ENCODE results near the gene CLTA. TPM values are rescaled to one million over a fixed set of nuclear protein-coding genes. Genes with fewer than 3 reads are reported as not detected.
A peak's percentile ranks its signal among the peaks of the same experiment; 100 is the strongest.

CLTA gene
- total RNA-seq, 2 experiments from 2014 or later: 150 to 171 TPM

DNA sequence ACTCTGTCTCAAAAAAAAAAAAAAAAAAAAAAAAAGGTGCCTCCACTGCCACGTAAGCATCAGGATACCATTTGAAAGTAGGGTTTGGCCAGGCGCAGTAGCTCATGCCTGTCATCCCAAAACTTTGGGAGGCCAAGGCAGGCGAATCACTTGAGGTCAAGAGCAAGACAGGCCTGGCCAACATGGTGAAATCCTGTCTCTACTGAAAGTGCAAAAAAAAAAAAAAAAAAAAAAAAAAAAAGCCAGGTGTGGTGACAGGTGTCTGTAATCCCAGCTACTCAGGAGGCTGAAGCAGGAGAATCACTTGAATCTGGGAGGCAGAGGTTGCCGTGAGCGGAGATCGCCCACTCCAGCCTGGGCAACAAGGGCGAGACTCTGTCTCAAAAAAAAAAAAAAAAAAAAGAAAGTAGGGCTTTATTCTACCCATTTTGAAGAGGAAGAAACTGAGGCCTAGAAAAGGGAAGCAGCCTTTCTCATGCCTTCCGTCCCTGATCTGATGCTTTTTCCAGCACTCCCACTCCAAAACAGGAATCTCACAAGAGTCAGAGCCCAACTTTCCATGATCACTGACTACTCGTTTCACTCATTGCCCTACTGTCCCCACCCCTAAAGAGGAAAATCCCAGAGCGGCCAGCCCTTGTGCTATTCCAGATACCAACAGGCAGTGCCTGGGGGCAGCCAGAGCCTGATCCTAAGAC, 37.8 kb upstream of the CLTA start:
- peak overlapping the region; percentile 74 for H3K4me2 ChIP-seq (ENCODE audit: low read length)
- TF ChIP-seq, protein P1, sequence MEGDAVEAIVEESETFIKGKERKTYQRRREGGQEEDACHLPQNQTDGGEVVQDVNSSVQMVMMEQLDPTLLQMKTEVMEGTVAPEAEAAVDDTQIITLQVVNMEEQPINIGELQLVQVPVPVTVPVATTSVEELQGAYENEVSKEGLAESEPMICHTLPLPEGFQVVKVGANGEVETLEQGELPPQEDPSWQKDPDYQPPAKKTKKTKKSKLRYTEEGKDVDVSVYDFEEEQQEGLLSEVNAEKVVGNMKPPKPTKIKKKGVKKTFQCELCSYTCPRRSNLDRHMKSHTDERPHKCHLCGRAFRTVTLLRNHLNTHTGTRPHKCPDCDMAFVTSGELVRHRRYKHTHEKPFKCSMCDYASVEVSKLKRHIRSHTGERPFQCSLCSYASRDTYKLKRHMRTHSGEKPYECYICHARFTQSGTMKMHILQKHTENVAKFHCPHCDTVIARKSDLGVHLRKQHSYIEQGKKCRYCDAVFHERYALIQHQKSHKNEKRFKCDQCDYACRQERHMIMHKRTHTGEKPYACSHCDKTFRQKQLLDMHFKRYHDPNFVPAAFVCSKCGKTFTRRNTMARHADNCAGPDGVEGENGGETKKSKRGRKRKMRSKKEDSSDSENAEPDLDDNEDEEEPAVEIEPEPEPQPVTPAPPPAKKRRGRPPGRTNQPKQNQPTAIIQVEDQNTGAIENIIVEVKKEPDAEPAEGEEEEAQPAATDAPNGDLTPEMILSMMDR (conservative IDR thresholded peaks at IDR 0.05; ENCODE audit: low read length): no peak
- TF ChIP-seq EZH2phosphoT487 (IDR thresholded peaks at IDR 0.05; ENCODE audit: borderline replicate concordance, low read depth, low read length): no peak
- ChIA-PET POLR2A (interaction anchor here (0.6 to 2.5 kb wide), 15 partner anchors 8 to 1255 kb away, joined by 3 to 13 read pairs (median 5); no protein-coding TSS in a partner anchor), CTCF (ENCODE audit: unreplicated experiment) (interaction anchor here (0.6 to 2.5 kb wide), 4 partner anchors 14 to 403 kb away, joined by 3 to 8 read pairs (median 6); partner anchors contain the start of gene RECK)
- H3K9me3 ChIP-seq (ENCODE audit: low read length): 0 out of 2 replicates have a peak, but pooled peaks cover 4% of the 10 kb centered on the region
- peaks cover 46% of the 10 kb centered on the region for H3K4me1 ChIP-seq (ENCODE audit: insufficient read depth, low read length, poor library complexity, severe bottlenecking)
- DNase-seq (ENCODE audit: low spot score): peak; percentile 28
- no peaks in the 10 kb centered on the region for H3K79me2 ChIP-seq (ENCODE audit: insufficient read depth, low read depth, low read length)
- BruUV-seq (replicated peaks): no TSS peak
- H3K4me3 ChIP-seq (ENCODE audit: low read depth, low read length, poor library complexity, severe bottlenecking): peak overlapping the region; percentile 4
- H3K36me3 ChIP-seq (ENCODE audit: insufficient read depth, low read length): no peaks in the 10 kb centered on the region
- intact Hi-C loops (cut with micrococcal nuclease; ENCODE audit: unreplicated experiment): loop anchor here (2.0 to 5.0 kb wide), 2 partner anchors 38 to 51 kb away; partner anchors contain the start of gene CLTA
- H3K27ac ChIP-seq (ENCODE audit: low read depth, low read length, poor library complexity, severe bottlenecking): peak overlapping the region; percentile 74
- H4K20me1 ChIP-seq (ENCODE audit: insufficient read depth, low read length): no peaks in the 10 kb centered on the region
- H2AFZ ChIP-seq (ENCODE audit: low read length): peak overlapping the region; percentile 43
- H3K9me2 ChIP-seq (ENCODE audit: insufficient read depth, low read length): no peaks in the 10 kb centered on the region

DNA sequence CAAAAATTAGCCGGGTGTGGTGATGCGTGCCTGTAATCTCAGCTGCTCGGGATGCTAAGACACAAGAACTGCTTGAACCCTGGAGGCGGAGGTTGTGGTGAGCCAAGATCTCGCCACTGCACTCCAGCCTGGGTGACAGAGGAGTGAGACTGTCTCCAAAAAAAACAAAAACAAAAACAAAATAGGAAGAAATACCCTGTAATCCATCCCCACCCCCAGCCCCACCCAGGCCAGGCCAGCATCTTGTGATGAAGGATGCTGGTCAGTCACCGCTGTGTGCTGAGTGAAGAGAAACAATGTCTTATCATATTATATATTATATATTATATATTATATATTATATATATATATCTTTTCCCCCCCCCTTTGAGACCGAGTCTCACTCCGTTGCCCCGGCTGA, 37.0 kb upstream of the CLTA start:
- CTCF ChIA-PET (ENCODE audit: unreplicated experiment): interaction anchor here (0.7 to 2.5 kb wide), 3 partner anchors 10 to 223 kb away, joined by 3 to 7 read pairs (median 6); no protein-coding TSS in a partner anchor
- peaks cover 46% of the 10 kb centered on the region for H3K4me1 ChIP-seq (ENCODE audit: insufficient read depth, low read length, poor library complexity, severe bottlenecking)
- no peaks in the 10 kb centered on the region for H3K36me3 ChIP-seq (ENCODE audit: insufficient read depth, low read length)
- peak overlapping the region; percentile 43 for H2AFZ ChIP-seq (ENCODE audit: low read length)
- no peak for TF ChIP-seq EZH2phosphoT487 (IDR thresholded peaks at IDR 0.05; ENCODE audit: borderline replicate concordance, low read depth, low read length)
- TF ChIP-seq, protein P1 (conservative IDR thresholded peaks at IDR 0.05; ENCODE audit: low read length): no peak
- no peaks in the 10 kb centered on the region for H3K9me2 ChIP-seq (ENCODE audit: insufficient read depth, low read length)
- peak; percentile 48 for DNase-seq (ENCODE audit: low spot score)
- no peaks in the 10 kb centered on the region for H4K20me1 ChIP-seq (ENCODE audit: insufficient read depth, low read length)
- intact Hi-C loops (cut with micrococcal nuclease; ENCODE audit: unreplicated experiment): loop anchor here (1.0 to 5.0 kb wide), 3 partner anchors 13 to 51 kb away; partner anchors contain the start of gene CLTA
- peak overlapping the region; percentile 4 for H3K4me3 ChIP-seq (ENCODE audit: low read depth, low read length, poor library complexity, severe bottlenecking)
- H3K27ac ChIP-seq (ENCODE audit: low read depth, low read length, poor library complexity, severe bottlenecking): peak overlapping the region; percentile 74
- no peaks in the 10 kb centered on the region for H3K79me2 ChIP-seq (ENCODE audit: insufficient read depth, low read depth, low read length)
- peak overlapping the region; percentile 74 for H3K4me2 ChIP-seq (ENCODE audit: low read length)
- POLR2A ChIA-PET: interaction anchor here (1.0 kb wide), 1 partner anchor 11 kb away, joined by 3 read pairs; no protein-coding TSS in a partner anchor
- no TSS peak for BruUV-seq (replicated peaks)
- H3K9me3 ChIP-seq (ENCODE audit: low read length): 0 out of 2 replicates have a peak, but pooled peaks cover 4% of the 10 kb centered on the region
